ENCODE data around the gene HOXA6. TPM values are rescaled to one million over a fixed set of nuclear protein-coding genes. Genes with fewer than 3 reads are reported as not detected.

HOXA6 gene
- polyA plus RNA-seq, 1 donor from 2014 or later = not detected

- Histone ChIP-seq H3K4me2 (ENCODE audit: low read length) (no peak overlapping the region), H2AFZ (ENCODE audit: low read depth, low read length) (no peak overlapping the region), H4K20me1 (ENCODE audit: insufficient read depth) (no peaks in the 10 kb centered on the region), H3K9ac (ENCODE audit: low read length) (no peak overlapping the region), H3K27me3 (ENCODE audit: insufficient read depth, low read depth, low read length) (peaks cover 100% of the 10 kb centered on the region), H3K9me3 (ENCODE audit: low read length) (no peaks in the 10 kb centered on the region), H3K4me3 (ENCODE audit: low read length) (no peak overlapping the region), H3K27ac (ENCODE audit: low read length) (no peak overlapping the region), H3K79me2 (replicated peaks; ENCODE audit: insufficient read depth, low read length) (no peaks in the 10 kb centered on the region), H3K36me3 (ENCODE audit: insufficient read depth, low read length) (no peaks in the 10 kb centered on the region), H3K9me2 (ENCODE audit: insufficient read depth, low read length) (no peaks in the 10 kb centered on the region), H3F3A (ENCODE audit: insufficient read depth, low read length, poor library complexity, severe bottlenecking) (no peaks in the 10 kb centered on the region)
- no peak for TF ChIP-seq RAD21 (conservative IDR thresholded peaks at IDR 0.05)
- peak; percentile 15 for TF ChIP-seq POLR2AphosphoS5 (IDR thresholded peaks at IDR 0.05)
- TF ChIP-seq EZH2 (IDR thresholded peaks at IDR 0.05; ENCODE audit: borderline replicate concordance, insufficient read depth, low read length, poor library complexity, severe bottlenecking) = no peak
- TF ChIP-seq TAF1 (IDR thresholded peaks at IDR 0.05; ENCODE audit: low read depth) = no peak
Observed at GRCh38 chr7:27107391-27108381, 39.9 kb downstream of the HOXA6 start.

DNA sequence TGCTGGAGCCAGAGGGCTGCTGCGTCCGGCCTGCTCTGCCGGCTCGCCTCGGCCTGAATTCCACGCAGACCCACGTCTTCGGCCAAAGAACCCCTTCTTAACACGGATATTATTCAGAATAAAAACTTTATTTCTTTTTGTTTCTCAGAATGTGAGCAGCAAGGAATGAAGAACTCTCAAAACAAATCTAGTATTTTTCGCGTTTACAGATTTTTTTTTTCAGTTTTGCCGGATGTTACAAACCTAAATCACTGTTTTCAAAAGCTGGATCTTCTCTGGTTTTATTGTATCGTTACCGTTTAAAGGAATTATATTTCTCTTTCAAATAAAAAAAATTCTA lies 40.7 kb downstream of the HOXA6 start:
- Histone ChIP-seq H3K9me2 (ENCODE audit: insufficient read depth, low read length) (no peaks in the 10 kb centered on the region), H3F3A (ENCODE audit: insufficient read depth, low read length, poor library complexity, severe bottlenecking) (no peaks in the 10 kb centered on the region), H3K27ac (ENCODE audit: low read length) (no peak overlapping the region), H4K20me1 (ENCODE audit: insufficient read depth) (no peaks in the 10 kb centered on the region), H3K4me3 (ENCODE audit: low read length) (no peak overlapping the region), H3K36me3 (ENCODE audit: insufficient read depth, low read length) (no peaks in the 10 kb centered on the region), H3K27me3 (ENCODE audit: insufficient read depth, low read depth, low read length) (peaks cover 100% of the 10 kb centered on the region), H3K79me2 (replicated peaks; ENCODE audit: insufficient read depth, low read length) (no peaks in the 10 kb centered on the region), H2AFZ (ENCODE audit: low read depth, low read length) (no peak overlapping the region), H3K9ac (ENCODE audit: low read length) (no peak overlapping the region), H3K4me2 (ENCODE audit: low read length) (no peak overlapping the region), H3K9me3 (ENCODE audit: low read length) (no peaks in the 10 kb centered on the region)
- TF ChIP-seq EP300 (conservative IDR thresholded peaks at IDR 0.05; ENCODE audit: poor library complexity, severe bottlenecking) = no peak

- no peak overlapping the region for H3K27ac ChIP-seq (ENCODE audit: low read length)
Observed at GRCh38 chr7:27106181-27106900, 41.2 kb downstream of the HOXA6 start.

More at GRCh38 chr7:27106181-27106900, 41.2 kb downstream of the HOXA6 start:
- TF ChIP-seq SMC3 (conservative IDR thresholded peaks at IDR 0.05; ENCODE audit: poor library complexity) = no peak
- TF ChIP-seq RAD21 (conservative IDR thresholded peaks at IDR 0.05) = no peak
- TF ChIP-seq EP300 (conservative IDR thresholded peaks at IDR 0.05; ENCODE audit: poor library complexity, severe bottlenecking) = no peak
- TF ChIP-seq EZH2 (IDR thresholded peaks at IDR 0.05; ENCODE audit: borderline replicate concordance, insufficient read depth, low read length, poor library complexity, severe bottlenecking) = peak; percentile 94
- no peak for TF ChIP-seq POLR2AphosphoS5 (IDR thresholded peaks at IDR 0.05)
- TF ChIP-seq MXI1 (conservative IDR thresholded peaks at IDR 0.05; ENCODE audit: poor library complexity, severe bottlenecking) = no peak
- TF ChIP-seq CTCF (IDR thresholded peaks at IDR 0.05; ENCODE audit: poor library complexity, severe bottlenecking) = no peak
- TF ChIP-seq TAF1 (IDR thresholded peaks at IDR 0.05; ENCODE audit: low read depth) = no peak
- TF ChIP-seq, protein P1, sequence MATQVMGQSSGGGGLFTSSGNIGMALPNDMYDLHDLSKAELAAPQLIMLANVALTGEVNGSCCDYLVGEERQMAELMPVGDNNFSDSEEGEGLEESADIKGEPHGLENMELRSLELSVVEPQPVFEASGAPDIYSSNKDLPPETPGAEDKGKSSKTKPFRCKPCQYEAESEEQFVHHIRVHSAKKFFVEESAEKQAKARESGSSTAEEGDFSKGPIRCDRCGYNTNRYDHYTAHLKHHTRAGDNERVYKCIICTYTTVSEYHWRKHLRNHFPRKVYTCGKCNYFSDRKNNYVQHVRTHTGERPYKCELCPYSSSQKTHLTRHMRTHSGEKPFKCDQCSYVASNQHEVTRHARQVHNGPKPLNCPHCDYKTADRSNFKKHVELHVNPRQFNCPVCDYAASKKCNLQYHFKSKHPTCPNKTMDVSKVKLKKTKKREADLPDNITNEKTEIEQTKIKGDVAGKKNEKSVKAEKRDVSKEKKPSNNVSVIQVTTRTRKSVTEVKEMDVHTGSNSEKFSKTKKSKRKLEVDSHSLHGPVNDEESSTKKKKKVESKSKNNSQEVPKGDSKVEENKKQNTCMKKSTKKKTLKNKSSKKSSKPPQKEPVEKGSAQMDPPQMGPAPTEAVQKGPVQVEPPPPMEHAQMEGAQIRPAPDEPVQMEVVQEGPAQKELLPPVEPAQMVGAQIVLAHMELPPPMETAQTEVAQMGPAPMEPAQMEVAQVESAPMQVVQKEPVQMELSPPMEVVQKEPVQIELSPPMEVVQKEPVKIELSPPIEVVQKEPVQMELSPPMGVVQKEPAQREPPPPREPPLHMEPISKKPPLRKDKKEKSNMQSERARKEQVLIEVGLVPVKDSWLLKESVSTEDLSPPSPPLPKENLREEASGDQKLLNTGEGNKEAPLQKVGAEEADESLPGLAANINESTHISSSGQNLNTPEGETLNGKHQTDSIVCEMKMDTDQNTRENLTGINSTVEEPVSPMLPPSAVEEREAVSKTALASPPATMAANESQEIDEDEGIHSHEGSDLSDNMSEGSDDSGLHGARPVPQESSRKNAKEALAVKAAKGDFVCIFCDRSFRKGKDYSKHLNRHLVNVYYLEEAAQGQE (IDR thresholded peaks at IDR 0.05; ENCODE audit: borderline replicate concordance) = no peak
- no peaks in the 10 kb centered on the region for H3K36me3 ChIP-seq (ENCODE audit: insufficient read depth, low read length)
- peaks cover 100% of the 10 kb centered on the region for H3K27me3 ChIP-seq (ENCODE audit: insufficient read depth, low read depth, low read length)
- no peak overlapping the region for H3K4me2 ChIP-seq (ENCODE audit: low read length)
- no peaks in the 10 kb centered on the region for H3K9me3 ChIP-seq (ENCODE audit: low read length)
- H3K4me3 ChIP-seq (ENCODE audit: low read length) = no peak overlapping the region
- H3F3A ChIP-seq (ENCODE audit: insufficient read depth, low read length, poor library complexity, severe bottlenecking) = no peaks in the 10 kb centered on the region
- no peak overlapping the region for H3K9ac ChIP-seq (ENCODE audit: low read length)
- H3K79me2 ChIP-seq (replicated peaks; ENCODE audit: insufficient read depth, low read length) = no peaks in the 10 kb centered on the region
- H3K9me2 ChIP-seq (ENCODE audit: insufficient read depth, low read length) = no peaks in the 10 kb centered on the region
- no peaks in the 10 kb centered on the region for H4K20me1 ChIP-seq (ENCODE audit: insufficient read depth)
- H2AFZ ChIP-seq (ENCODE audit: low read depth, low read length) = no peak overlapping the region

Data from neural cell (in vitro differentiated cells).